Natural killer cell (primary cell): ENCODE results near the gene USP7. TPM values are rescaled to one million over a fixed set of nuclear protein-coding genes. Genes with fewer than 3 reads are reported as not detected.
A peak's percentile ranks its signal among the peaks of the same experiment; 100 is the strongest.

Experiments
- ATAC-seq, 3 donors: fragments of 150-1000 bp in 2 of 3; fragments of 200-7000 bp in 1 of 3; cut with Tn5 transposase; 1 replicate in 1 of 3; 2 replicates in 2 of 3; pipeline ENCODE4 v1.10.0; 2021; ENCODE audit warnings: mild to moderate bottlenecking in 2 of 3, moderate library complexity in 2 of 3
- DNase-seq, 2 donors: peaks; one replicate each; pipeline versions ENCODE4 v3.0.0 to v3.0.0-alpha.2; 2013 to 2021; ENCODE audit warnings: mixed read lengths in 1 of 2
- H3K27ac ChIP-seq: one replicate; pipeline ENCODE4 v1.5.1; 2013; ENCODE audit warnings: mild to moderate bottlenecking, low read length
- H3K27me3 ChIP-seq: one replicate; pipeline ENCODE4 v1.6.1; 2013; ENCODE audit warnings: low read length; ENCODE audit not compliant: control insufficient read depth, insufficient read depth
- H3K36me3 ChIP-seq: one replicate; pipeline ENCODE4 v1.6.1; 2013; ENCODE audit warnings: low read length; ENCODE audit not compliant: control insufficient read depth, insufficient read depth
- H3K4me1 ChIP-seq: one replicate; pipeline ENCODE4 v1.6.1; 2013; ENCODE audit warnings: low read length; ENCODE audit not compliant: control insufficient read depth, insufficient read depth
- H3K4me3 ChIP-seq: one replicate; pipeline ENCODE4 v1.5.1; 2013; ENCODE audit warnings: low read length
- H3K9me3 ChIP-seq: one replicate; pipeline ENCODE4 v1.6.1; 2013; ENCODE audit warnings: low read length; ENCODE audit not compliant: control insufficient read depth, insufficient read depth
- H3K27ac Mint-ChIP-seq, 2 donors: one replicate each; pipeline ENCODE4 v1.8.0; 2022; ENCODE audit warnings: mild to moderate bottlenecking in 2 of 2, mixed read lengths in 2 of 2, moderate library complexity in 1 of 2
- H3K27me3 Mint-ChIP-seq, 2 donors: one replicate each; pipeline ENCODE4 v1.8.0; 2022; ENCODE audit warnings: low read depth in 2 of 2, mixed read lengths in 2 of 2
- H3K36me3 Mint-ChIP-seq: one replicate; pipeline ENCODE4 v1.8.0; 2022; ENCODE audit warnings: mixed read lengths
- H3K4me1 Mint-ChIP-seq, 2 donors: one replicate each; pipeline ENCODE4 v1.8.0; 2022; ENCODE audit warnings: mixed read lengths in 2 of 2
- H3K4me3 Mint-ChIP-seq: one replicate; pipeline ENCODE4 v1.8.0; 2022; ENCODE audit warnings: mild to moderate bottlenecking, moderate library complexity, mixed read lengths
- H3K9me3 Mint-ChIP-seq, 2 donors: one replicate each; pipeline ENCODE4 v1.8.0; 2022; ENCODE audit warnings: mixed read lengths in 2 of 2
- WGBS: methylation state at CpG from one replicate; pipeline ENCODE4 v1.1.7; 2013; ENCODE audit warnings: missing lambda C conversion rate; ENCODE audit not compliant: insufficient coverage; 5-methylcytosine and 5-hydroxymethylcytosine counted together
- intact Hi-C: fragments of 100-400 bp; cut with micrococcal nuclease; formaldehyde crosslinking; loops from one replicate; pipeline ENCODE4 v1.14.2; 2022
- total RNA-seq, 4 donors: library from RNA; stranded (reverse); fragments of 120-200 nt in 1 of 4; gene quantifications; one replicate each; pipeline versions ENCODE4 v1.2.3 to v1.2.4, GENCODE V29; 2013 to 2022
- TF ChIP-seq, protein P1 (sequence below): fragments of 200-600 bp; IDR thresholded peaks from one replicate; pipeline ENCODE4 v1.8.0; 2022; ENCODE audit warnings: antibody characterized with exemption

Gene USP7
- total RNA-seq, 3 donors from 2014 or later (not counting 1 experiment from before 2014, with no cell fraction given) = 213 to 268 (median 236) TPM

DNA sequence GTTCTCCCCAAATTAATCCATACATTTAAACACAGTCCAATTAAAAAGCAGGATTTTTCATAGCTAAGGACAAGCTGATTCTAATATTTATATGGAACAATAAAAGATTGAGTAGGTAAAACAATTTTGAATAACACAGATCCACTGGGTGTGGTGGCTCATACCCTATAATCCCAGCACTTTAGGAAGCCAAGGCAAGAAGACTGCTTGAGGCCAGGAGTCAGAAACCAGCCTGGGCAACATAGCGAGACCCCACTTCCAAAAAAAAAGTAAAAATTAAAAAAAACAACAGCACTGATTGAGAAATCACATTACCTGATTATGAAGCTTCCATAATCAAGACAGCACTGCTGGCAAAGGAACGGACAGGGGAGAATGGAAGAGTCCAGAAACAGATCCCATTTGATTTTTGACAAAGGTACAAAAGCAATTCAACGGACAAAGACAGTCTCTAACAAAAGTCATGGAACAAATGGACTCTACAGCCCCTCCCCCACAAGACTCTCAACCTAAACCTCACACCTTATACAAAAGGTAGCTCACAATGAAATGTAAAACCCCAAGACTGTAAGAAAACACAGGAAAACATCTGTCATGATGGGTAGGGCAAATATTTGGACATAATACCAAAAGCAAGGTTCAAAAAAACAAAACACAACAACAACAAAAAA lies 17.9 kb downstream of the USP7 start:
- ATAC-seq (no peak), DNase-seq (no peak)
- Mint-ChIP-seq H3K9me3 (no peaks in the 10 kb centered on the region), H3K4me1 (peaks cover 90 to 95% of the 10 kb centered on the region in 2 donors), H3K4me3 (peak overlapping the region; percentile 21), H3K27ac (peak overlapping the region in 1 of 2 donors; percentile 9), H3K36me3 (no peaks in the 10 kb centered on the region), H3K27me3 (no peaks in the 10 kb centered on the region)
- H3K36me3 ChIP-seq = no peaks in the 10 kb centered on the region
- H3K9me3 ChIP-seq = no peaks in the 10 kb centered on the region
- WGBS = 90% methylated on average over 3 of the region's 3 CpGs
- peaks cover 84% of the 10 kb centered on the region for H3K4me1 ChIP-seq
- H3K27me3 ChIP-seq = no peaks in the 10 kb centered on the region
- TF ChIP-seq, protein P1, sequence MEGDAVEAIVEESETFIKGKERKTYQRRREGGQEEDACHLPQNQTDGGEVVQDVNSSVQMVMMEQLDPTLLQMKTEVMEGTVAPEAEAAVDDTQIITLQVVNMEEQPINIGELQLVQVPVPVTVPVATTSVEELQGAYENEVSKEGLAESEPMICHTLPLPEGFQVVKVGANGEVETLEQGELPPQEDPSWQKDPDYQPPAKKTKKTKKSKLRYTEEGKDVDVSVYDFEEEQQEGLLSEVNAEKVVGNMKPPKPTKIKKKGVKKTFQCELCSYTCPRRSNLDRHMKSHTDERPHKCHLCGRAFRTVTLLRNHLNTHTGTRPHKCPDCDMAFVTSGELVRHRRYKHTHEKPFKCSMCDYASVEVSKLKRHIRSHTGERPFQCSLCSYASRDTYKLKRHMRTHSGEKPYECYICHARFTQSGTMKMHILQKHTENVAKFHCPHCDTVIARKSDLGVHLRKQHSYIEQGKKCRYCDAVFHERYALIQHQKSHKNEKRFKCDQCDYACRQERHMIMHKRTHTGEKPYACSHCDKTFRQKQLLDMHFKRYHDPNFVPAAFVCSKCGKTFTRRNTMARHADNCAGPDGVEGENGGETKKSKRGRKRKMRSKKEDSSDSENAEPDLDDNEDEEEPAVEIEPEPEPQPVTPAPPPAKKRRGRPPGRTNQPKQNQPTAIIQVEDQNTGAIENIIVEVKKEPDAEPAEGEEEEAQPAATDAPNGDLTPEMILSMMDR = no peak
- no peak overlapping the region for H3K27ac ChIP-seq
- intact Hi-C loops = no loop called here
- no peak overlapping the region for H3K4me3 ChIP-seq

DNA sequence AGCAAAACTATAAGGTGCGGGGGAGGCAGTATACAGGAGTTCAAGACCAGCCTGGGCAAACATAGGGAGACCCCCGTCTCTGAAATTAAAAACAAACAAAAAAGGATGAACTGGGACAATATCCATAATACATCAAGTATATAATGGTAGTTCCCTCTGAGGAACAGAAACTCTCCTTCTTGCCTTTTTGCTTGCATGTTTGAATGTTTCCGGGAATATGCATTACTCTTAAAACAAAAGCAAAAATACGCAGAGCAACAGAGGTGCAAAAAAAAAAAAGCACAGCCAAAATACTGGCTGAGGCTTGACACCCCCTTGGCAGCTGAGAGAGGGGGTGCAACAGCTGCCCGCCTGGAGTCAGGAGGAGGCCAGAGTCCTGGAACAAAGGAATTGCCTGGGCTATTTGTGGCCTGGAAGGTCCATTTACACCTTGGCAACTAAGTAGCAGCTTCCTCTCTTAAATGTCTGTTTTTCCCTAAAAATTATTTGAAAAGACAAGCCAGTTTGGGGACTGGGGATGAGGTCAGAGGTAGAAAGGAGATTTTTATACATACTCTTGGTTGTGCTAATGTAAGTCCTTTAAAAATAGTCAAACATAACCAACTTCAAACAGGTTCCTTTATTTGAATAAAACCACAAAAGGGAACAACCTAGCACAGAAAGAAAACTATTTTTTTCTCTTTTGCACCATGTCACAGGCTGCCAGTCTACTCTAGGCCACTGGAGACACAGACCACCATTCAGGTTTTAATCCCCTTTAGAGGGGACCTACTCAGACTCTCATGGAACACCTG lies 19.5 kb downstream of the USP7 start:
- ATAC-seq (peak; percentile 40 to 57 (median 56)), DNase-seq (no peak)
- no peak overlapping the region for H3K4me3 ChIP-seq
- TF ChIP-seq, protein P1 = no peak
- peak overlapping the region; percentile 69 to 71 for H3K27ac Mint-ChIP-seq
- intact Hi-C loops = no loop called here
- H3K4me1 ChIP-seq = peaks cover 82% of the 10 kb centered on the region
- peak overlapping the region; percentile 65 for H3K4me3 Mint-ChIP-seq
- H3K27me3 Mint-ChIP-seq = no peaks in the 10 kb centered on the region
- peak overlapping the region; percentile 20 for H3K27ac ChIP-seq
- no peaks in the 10 kb centered on the region for H3K36me3 ChIP-seq
- no peaks in the 10 kb centered on the region for H3K9me3 ChIP-seq
- H3K27me3 ChIP-seq = no peaks in the 10 kb centered on the region
- H3K4me1 Mint-ChIP-seq = peaks cover 91 to 99% of the 10 kb centered on the region in 2 donors
- no peaks in the 10 kb centered on the region for H3K36me3 Mint-ChIP-seq
- 14% methylated on average over 3 of the region's 5 CpGs for WGBS
- no peaks in the 10 kb centered on the region for H3K9me3 Mint-ChIP-seq

DNA sequence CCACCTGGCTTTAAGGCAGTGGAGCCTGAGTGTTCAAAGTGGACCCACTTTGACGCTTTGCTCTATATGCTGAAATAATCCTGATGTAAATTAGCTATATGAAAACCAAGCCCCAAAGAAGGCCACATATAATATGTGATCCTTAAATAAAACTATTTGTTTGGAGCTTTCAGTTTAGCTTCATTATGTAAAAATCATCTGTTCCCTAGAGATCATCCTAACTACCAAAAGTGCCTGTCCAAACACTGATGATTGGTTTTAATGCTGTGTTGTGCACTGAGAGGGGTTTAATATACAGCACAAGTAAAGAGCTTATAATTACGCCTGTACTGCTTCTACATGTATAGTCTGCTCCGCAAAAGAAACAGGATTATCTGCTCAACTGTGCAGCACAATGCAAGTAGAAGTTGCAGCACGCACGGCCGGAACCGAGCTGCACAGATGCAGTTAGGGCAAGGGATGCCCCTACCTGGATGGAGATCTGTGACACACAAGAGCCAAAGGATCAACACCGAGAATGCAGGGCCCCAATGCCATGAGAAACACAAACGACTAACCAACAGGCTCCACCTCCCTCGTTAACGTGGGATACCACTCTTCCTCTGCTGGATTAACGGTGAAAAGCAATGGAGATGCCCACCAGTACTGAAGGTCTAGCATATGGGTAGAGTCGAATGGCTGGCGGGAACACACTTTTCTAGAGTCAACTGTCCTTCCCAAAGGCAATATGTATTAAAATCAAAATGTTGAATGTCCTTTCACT lies 20.5 kb downstream of the USP7 start:
- DNase-seq = no peak
- TF ChIP-seq, protein P1 = no peak
- Mint-ChIP-seq H3K4me1 (peaks cover 91 to 97% of the 10 kb centered on the region in 2 donors), H3K9me3 (no peaks in the 10 kb centered on the region), H3K27me3 (no peaks in the 10 kb centered on the region), H3K27ac (peak overlapping the region in 1 of 2 donors; percentile 69), H3K4me3 (peak overlapping the region; percentile 65), H3K36me3 (no peaks in the 10 kb centered on the region)
- ATAC-seq = no peak
- H3K27me3 ChIP-seq = no peaks in the 10 kb centered on the region
- no peaks in the 10 kb centered on the region for H3K36me3 ChIP-seq
- peaks cover 74% of the 10 kb centered on the region for H3K4me1 ChIP-seq
- H3K4me3 ChIP-seq = no peak overlapping the region
- H3K27ac ChIP-seq = no peak overlapping the region
- intact Hi-C loops = no loop called here
- WGBS = 86% methylated on average over 14 of the region's 14 CpGs
- no peaks in the 10 kb centered on the region for H3K9me3 ChIP-seq
